ENCODE results near the gene SMYD5. TPM values are rescaled to one million over a fixed set of nuclear protein-coding genes. Genes with fewer than 3 reads are reported as not detected.

The SMYD5 gene
- polyA plus RNA-seq, 3 donors = 1.6 to 5.2 (median 1.7) TPM

DNA sequence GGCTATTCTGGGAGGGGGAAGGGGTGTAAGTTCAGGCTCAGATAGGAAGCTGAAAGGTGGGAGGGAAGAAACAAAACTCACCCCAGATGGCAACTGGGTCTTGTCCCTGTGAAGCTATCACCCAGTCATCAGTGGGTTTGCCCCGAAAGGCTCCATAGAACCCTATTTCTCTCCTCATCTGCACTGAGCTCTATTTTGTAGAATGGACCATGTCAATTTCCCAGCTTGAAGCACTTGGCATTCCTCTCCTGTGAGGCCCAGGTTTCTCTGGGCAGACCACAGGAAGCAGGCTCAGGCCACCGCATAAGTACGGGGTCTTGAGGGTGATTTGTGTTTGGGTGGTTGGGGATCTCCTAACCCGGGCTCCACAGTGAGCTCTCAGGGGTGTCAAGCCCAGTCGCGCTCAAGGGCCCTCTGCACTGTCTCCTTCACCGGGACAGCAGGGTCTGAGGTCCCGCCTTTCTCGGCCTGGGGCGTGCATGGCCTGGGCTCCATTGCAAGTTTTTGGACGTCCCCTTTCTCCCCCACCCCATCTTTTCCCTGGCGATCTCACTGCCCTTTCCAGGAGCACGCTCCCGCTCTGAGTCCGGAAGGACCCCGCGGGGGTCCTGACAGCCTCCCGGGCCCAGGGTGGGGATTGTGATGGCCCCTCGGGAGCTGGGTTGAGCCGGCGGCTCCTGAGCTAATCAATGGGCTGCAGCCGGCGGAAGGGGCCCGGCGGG lies 38.9 kb upstream of the SMYD5 start:
- intact Hi-C loops (cut with micrococcal nuclease) = loop anchor here in 1 of 2 donors (5.0 kb wide), 2 partner anchors 88 to 283 kb away; no protein-coding TSS in a partner anchor
- H3K4me1 Mint-ChIP-seq = peaks cover 16% of the 10 kb centered on the region
- Histone ChIP-seq H3K9ac (ENCODE audit: insufficient read depth, low read length, poor library complexity, severe bottlenecking) (peak overlapping the region; percentile 25), H3K9me3 (replicated peaks in 1 of 2; ENCODE audit: control insufficient read depth in 1 of 2, insufficient read depth in 1 of 2, low read length in 2 of 2) (peaks cover 0 to 15% of the 10 kb centered on the region in 2 donors), H4K20me1 (ENCODE audit: insufficient read depth, low read length) (no peaks in the 10 kb centered on the region), H3K36me3 (replicated peaks in 1 of 2; ENCODE audit: control insufficient read depth in 1 of 2, insufficient read depth in 2 of 2, low read length in 2 of 2) (no peaks in the 10 kb centered on the region), H3K4me2 (replicated peaks; ENCODE audit: extremely low read depth, low read length, poor library complexity, severe bottlenecking) (peak overlapping the region; percentile 95), H2AFZ (ENCODE audit: insufficient read depth, low read depth, low read length, poor library complexity, severe bottlenecking) (peak overlapping the region; percentile 69), H3K4me1 (ENCODE audit: control insufficient read depth in 1 of 2, insufficient read depth in 2 of 2, low read length in 2 of 2) (peaks cover 21 to 27% of the 10 kb centered on the region in 2 donors), H3K79me2 (ENCODE audit: insufficient read depth, low read length) (no peaks in the 10 kb centered on the region), H3K4me3 (replicated peaks in 1 of 3; ENCODE audit: low read depth in 2 of 3, low read length in 3 of 3) (peak overlapping the region in 1 of 3 experiments; percentile 60), H3K27ac (ENCODE audit: low read depth in 1 of 2, low read length in 2 of 2) (no peak overlapping the region), H3K27me3 (ENCODE audit: control insufficient read depth in 2 of 2, insufficient read depth in 2 of 2, low read length in 2 of 2) (peaks cover 28 to 67% of the 10 kb centered on the region in 2 donors)
- peak overlapping the region; percentile 41 to 73 for H3K4me3 Mint-ChIP-seq
- 15% methylated on average over 22 of the region's 25 CpGs for WGBS (ENCODE audit: insufficient coverage)
- DNase-seq = no peak
- H3K27ac Mint-ChIP-seq = no peak overlapping the region
- H3K36me3 Mint-ChIP-seq = peaks cover 3 to 4% of the 10 kb centered on the region in 2 donors
- peaks cover 0 to 20% (median 6%) of the 10 kb centered on the region in 7 donors for H3K9me3 Mint-ChIP-seq
- TF ChIP-seq, protein P1, sequence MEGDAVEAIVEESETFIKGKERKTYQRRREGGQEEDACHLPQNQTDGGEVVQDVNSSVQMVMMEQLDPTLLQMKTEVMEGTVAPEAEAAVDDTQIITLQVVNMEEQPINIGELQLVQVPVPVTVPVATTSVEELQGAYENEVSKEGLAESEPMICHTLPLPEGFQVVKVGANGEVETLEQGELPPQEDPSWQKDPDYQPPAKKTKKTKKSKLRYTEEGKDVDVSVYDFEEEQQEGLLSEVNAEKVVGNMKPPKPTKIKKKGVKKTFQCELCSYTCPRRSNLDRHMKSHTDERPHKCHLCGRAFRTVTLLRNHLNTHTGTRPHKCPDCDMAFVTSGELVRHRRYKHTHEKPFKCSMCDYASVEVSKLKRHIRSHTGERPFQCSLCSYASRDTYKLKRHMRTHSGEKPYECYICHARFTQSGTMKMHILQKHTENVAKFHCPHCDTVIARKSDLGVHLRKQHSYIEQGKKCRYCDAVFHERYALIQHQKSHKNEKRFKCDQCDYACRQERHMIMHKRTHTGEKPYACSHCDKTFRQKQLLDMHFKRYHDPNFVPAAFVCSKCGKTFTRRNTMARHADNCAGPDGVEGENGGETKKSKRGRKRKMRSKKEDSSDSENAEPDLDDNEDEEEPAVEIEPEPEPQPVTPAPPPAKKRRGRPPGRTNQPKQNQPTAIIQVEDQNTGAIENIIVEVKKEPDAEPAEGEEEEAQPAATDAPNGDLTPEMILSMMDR (IDR thresholded peaks at IDR 0.05) = no peak
- peaks cover 60 to 84% (median 67%) of the 10 kb centered on the region in 3 donors for H3K27me3 Mint-ChIP-seq (ENCODE audit: low read depth in 3 of 3)

GRCh38 chr2:73175663-73176204 lies 38.3 kb upstream of the SMYD5 start:
- Histone ChIP-seq H3K4me3 (replicated peaks in 1 of 3; ENCODE audit: low read depth in 2 of 3, low read length in 3 of 3) (peak overlapping the region in 1 of 3 experiments; percentile 60), H2AFZ (ENCODE audit: insufficient read depth, low read depth, low read length, poor library complexity, severe bottlenecking) (peak overlapping the region; percentile 69), H3K9me3 (replicated peaks in 1 of 2; ENCODE audit: control insufficient read depth in 1 of 2, insufficient read depth in 1 of 2, low read length in 2 of 2) (peaks cover 0 to 15% of the 10 kb centered on the region in 2 donors), H3K79me2 (ENCODE audit: insufficient read depth, low read length) (no peaks in the 10 kb centered on the region), H4K20me1 (ENCODE audit: insufficient read depth, low read length) (no peaks in the 10 kb centered on the region), H3K36me3 (replicated peaks in 1 of 2; ENCODE audit: control insufficient read depth in 1 of 2, insufficient read depth in 2 of 2, low read length in 2 of 2) (no peaks in the 10 kb centered on the region), H3K9ac (ENCODE audit: insufficient read depth, low read length, poor library complexity, severe bottlenecking) (peak overlapping the region; percentile 25), H3K4me2 (replicated peaks; ENCODE audit: extremely low read depth, low read length, poor library complexity, severe bottlenecking) (peak overlapping the region; percentile 95), H3K27me3 (ENCODE audit: control insufficient read depth in 2 of 2, insufficient read depth in 2 of 2, low read length in 2 of 2) (peaks cover 28 to 69% of the 10 kb centered on the region in 2 donors), H3K4me1 (ENCODE audit: control insufficient read depth in 1 of 2, insufficient read depth in 2 of 2, low read length in 2 of 2) (peaks cover 21 to 27% of the 10 kb centered on the region in 2 donors), H3K27ac (ENCODE audit: low read depth in 1 of 2, low read length in 2 of 2) (no peak overlapping the region)
- Mint-ChIP-seq H3K4me1 (peaks cover 16% of the 10 kb centered on the region), H3K9me3 (peaks cover 0 to 20% (median 6%) of the 10 kb centered on the region in 7 donors), H3K27ac (no peak overlapping the region), H3K4me3 (peak overlapping the region; percentile 53 to 95), H3K36me3 (peaks cover 3 to 4% of the 10 kb centered on the region in 2 donors), H3K27me3 (ENCODE audit: low read depth in 3 of 3) (peaks cover 60 to 88% (median 71%) of the 10 kb centered on the region in 3 donors)
- peak in 1 of 3 donors; percentile 24 for DNase-seq
- under 1% methylated on average over 53 of the region's 59 CpGs for WGBS (ENCODE audit: insufficient coverage)
- TF ChIP-seq, protein P1 (IDR thresholded peaks at IDR 0.05) = no peak
- intact Hi-C loops (cut with micrococcal nuclease) = loop anchor here in 1 of 2 donors (5.0 kb wide), 2 partner anchors 88 to 283 kb away; no protein-coding TSS in a partner anchor
